GM18517 (cell line): ENCODE measurements around the gene GPR141.

Source experiments
- ATAC-seq: cut with Tn5 transposase; IDR thresholded peaks from one replicate; pipeline ENCODE4 v1.9.1; 2021; ENCODE audit warnings: mild to moderate bottlenecking, moderate library complexity; ENCODE audit not compliant: unreplicated experiment

Gene GPR141

GRCh38 chr7:37683246-37684120 is at the start of gene GPR141:
Gene GPR141 (plus strand): TSS chr7:37683766. CDS start chr7:37740394, 56,628 bp downstream.
- peak; percentile 89 for ATAC-seq

GRCh38 chr7:37635346-37635745 is 48.2 kb upstream of the GPR141 start:
- ATAC-seq: no peak

GRCh38 chr7:37642028-37642540 is 41.5 kb upstream of the GPR141 start:
- ATAC-seq: no peak

- no peak for ATAC-seq
Measured at GRCh38 chr7:37643876-37644275, 39.7 kb upstream of the GPR141 start.

- no peak for ATAC-seq
Measured at GRCh38 chr7:37645282-37646050, 38.1 kb upstream of the GPR141 start.

GRCh38 chr7:37656913-37657530 is 26.5 kb upstream of the GPR141 start:
- peak; percentile 86 for ATAC-seq

- no peak for ATAC-seq
Measured at GRCh38 chr7:37657816-37658215, 25.8 kb upstream of the GPR141 start.

GRCh38 chr7:37659971-37660565 is 23.5 kb upstream of the GPR141 start:
- no peak for ATAC-seq

GRCh38 chr7:37660614-37661013 is 23.0 kb upstream of the GPR141 start:
- ATAC-seq: no peak

- no peak for ATAC-seq
Measured at GRCh38 chr7:37663693-37664092, 19.9 kb upstream of the GPR141 start.

GRCh38 chr7:37665352-37666022 is 18.1 kb upstream of the GPR141 start:
- no peak for ATAC-seq

GRCh38 chr7:37666026-37666799 is 17.4 kb upstream of the GPR141 start:
- ATAC-seq: no peak

- ATAC-seq: no peak
Measured at GRCh38 chr7:37669818-37670217, 13.7 kb upstream of the GPR141 start.

GRCh38 chr7:37670436-37670835 is 13.1 kb upstream of the GPR141 start:
- ATAC-seq: no peak

GRCh38 chr7:37671876-37672275 is 11.7 kb upstream of the GPR141 start:
- no peak for ATAC-seq

- ATAC-seq: no peak
Measured at GRCh38 chr7:37672926-37673325, 10.6 kb upstream of the GPR141 start.

- no peak for ATAC-seq
Measured at GRCh38 chr7:37673523-37673922, 10.0 kb upstream of the GPR141 start.

GRCh38 chr7:37674531-37674930 is 9.0 kb upstream of the GPR141 start:
- no peak for ATAC-seq

GRCh38 chr7:37675749-37676148 is 7.8 kb upstream of the GPR141 start:
- no peak for ATAC-seq

GRCh38 chr7:37684927-37685326 is 1.4 kb downstream of the GPR141 start:
- ATAC-seq: no peak
